Right ventricle myocardium inferior (tissue), 1 donor: ENCODE data around the gene MACROD1. TPM values are rescaled to one million over a fixed set of nuclear protein-coding genes. Genes with fewer than 3 reads are reported as not detected.
A peak's percentile ranks its signal among the peaks of the same experiment; 100 is the strongest.

Experiments used
- ATAC-seq: fragments of 200-7000 bp; cut with Tn5 transposase; one replicate; pipeline ENCODE4 v1.9.1; 2020; ENCODE audit warnings: mild to moderate bottlenecking, moderate library complexity
- DNase-seq: peaks from one replicate; pipeline ENCODE4 v3.0.0; 2021; ENCODE audit errors: missing footprints
- intact Hi-C: fragments of 100-400 bp; cut with DNase I; formaldehyde crosslinking; loops from one replicate; pipeline ENCODE4 v1.11.0; 2022
- total RNA-seq: library from RNA; stranded (reverse); fragmentation: NEBNext Ultra II Directional; extraction: Animal tissue kit (Norgen Biotek cat#: 25700); gene quantifications from one replicate; pipeline ENCODE4 v1.2.1, GENCODE V29; 2021
- donor health status: DM: no; HTN: yes; CAD: no; lungs with severe emphysema.

The MACROD1 gene
- total RNA-seq, 1 donor from 2014 or later = 119 TPM

DNA sequence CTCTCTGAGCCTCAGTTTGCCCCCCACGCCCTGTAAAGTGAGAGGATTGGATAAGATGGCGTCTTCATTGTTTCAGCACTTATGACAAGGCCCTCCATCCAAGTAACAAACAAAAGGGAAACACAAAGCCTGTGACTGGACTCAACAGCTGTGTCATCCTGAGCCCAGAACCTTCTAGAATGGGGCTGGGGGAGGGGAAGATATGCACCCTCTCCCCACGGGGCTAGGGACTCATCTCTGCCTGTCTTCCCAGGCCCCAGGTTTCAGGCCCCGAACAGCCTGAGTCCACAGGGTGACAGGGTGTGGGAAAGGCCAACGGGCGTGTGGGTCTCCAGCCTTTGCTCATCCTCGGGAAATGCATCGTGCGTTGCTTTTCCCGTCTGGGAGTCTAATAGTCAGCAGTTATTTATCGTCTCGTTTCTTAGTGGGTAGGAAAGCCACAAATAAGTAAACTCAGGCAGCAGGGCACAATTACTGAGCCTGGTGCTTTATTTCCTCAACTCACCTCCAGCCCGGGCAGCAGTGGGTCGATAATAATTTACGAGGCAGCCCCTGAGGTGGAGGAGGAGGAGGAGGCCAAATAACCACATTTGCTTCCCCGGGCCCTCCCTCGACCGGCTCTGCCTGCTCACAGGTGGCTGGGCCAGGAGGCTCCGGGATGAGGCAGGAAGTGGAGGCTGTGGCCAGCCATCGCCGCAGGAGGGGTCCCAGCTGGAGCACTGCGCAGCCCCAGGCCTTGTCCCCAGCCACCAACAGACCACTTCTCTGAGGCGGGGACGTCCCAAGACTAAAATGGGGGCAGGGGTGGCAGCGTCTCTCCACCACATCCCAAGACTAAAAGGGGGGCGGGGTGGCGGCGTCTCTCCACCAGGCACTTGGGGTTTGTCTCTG, 75.8 kb downstream of the MACROD1 start:
- intact Hi-C loops = no loop called here
- ATAC-seq = no peak
- no peak for DNase-seq

DNA sequence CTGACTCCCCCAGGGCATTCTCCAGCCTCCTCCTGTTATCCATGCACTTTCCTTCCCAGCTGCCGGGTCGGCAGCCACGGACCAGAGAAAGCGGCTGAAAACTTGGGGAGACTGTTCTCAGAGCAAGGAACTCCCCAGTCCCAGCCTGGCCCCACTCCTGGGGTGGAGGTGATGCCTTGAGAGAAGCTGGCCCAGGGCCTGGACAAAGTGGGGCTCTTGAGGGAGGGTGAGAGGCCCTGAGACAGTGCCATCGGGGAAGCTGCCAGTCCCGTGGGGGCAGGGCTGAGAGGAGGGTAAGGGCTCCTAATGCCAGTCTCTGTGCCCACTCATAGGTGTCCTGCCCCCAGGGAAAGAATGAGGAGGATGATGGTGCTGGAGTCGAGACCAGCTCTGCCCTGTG, 76.4 kb downstream of the MACROD1 start:
- no peak for ATAC-seq
- intact Hi-C loops = no loop called here
- DNase-seq = no peak

DNA sequence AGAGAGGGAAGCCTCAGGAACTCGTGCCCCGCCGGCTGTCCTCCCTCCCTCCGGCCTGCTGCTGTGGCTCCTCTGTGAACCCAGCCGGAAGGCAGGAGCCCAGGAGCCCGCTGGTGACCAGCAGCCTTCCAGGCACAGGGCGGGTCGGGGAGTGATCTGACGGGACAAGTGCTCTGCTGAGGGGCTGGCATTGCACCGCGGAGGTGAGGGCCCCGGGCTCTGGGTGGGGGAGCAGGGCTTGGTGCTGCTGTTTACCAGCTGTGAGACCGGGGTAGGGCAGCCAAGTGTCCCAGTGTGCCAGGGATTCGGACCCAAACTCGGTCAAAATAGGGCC, 76.9 kb downstream of the MACROD1 start:
- ATAC-seq (no peak), DNase-seq (no peak)
- intact Hi-C loops = no loop called here

DNA sequence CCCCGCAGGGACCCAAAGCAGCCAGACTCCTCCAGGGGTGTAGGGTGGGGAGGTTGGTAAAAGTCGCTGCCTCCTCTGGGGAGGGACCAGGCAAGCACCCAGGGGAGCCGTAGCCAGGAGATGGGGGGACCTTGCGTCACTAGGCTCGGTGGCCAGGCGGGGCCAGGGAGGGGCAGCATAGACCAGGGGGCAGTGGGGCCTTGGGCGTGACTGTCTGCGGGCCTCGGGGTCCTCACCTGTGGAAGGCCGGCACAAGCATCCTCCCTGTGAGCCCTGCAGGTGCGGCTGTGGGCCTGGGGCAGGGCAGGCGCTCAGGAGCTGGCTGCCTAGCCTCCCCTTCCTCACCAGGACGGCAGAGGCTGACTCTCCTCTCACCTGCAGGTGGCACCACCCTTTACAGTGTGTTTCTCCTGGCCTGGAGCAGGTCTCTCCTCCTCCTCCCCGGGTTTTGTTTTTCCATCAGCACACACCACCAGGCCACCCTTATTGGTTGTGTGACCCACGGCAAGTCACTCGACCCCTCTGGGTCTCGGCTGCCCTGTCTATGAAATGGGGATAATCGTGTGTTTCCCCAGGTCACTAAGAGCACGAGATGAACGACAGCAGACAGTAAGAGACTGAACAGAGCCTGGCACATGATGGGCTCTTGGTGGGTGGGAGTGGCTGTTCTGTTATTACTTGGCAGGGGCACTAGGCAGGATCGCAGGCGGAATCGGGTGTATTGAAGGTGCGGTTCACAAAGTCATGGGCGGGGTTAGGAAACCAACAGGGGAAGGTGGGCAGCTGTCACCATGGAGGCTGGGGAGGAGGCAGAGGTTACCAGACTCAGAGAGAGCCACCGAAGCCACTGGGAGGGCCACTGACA, 77.5 kb downstream of the MACROD1 start:
- DNase-seq = no peak
- intact Hi-C loops = no loop called here
- ATAC-seq = no peak

DNA sequence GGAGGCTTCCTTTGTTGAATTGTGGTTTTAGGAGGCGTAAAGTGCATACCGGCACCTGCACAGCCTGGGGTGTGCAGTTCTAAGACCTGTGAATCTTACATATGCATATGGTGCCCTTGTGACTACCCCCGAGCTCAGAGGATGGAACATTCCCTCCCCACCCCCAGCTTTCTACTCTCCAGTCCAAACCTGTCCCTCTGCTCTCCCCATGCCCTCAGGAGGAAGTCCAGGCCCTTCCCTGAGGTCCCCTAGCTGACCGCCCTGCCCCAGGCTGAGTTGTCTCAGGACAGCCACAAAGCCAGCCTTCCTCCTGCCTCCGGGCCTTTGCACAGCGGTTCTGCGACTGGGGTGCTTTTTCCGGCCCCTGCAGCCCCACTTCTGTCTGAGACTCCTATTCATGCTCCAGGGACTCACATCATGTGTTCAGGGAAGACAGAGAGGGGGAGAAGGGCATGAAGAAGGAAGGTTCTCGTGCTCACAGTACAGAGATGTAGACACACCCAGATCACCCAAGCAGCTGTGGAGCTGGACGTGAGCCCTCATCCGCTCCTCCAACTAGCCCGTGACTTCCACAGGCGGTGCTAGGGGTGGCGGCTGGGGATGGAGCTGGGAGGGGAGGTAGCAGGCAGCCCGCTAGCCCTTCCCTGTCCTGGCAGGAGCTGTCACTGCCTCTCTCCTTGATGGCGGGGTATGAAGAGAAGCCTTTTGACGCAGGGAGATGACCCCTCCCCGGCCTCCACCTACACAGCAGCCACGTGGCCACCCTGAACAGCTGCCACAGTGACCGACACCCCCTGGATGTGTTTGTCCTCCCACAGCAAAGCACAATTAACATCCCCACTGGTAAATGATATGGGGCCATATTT, 79.4 kb downstream of the MACROD1 start:
- DNase-seq = no peak
- intact Hi-C loops = no loop called here
- peak; percentile 63 for ATAC-seq

DNA sequence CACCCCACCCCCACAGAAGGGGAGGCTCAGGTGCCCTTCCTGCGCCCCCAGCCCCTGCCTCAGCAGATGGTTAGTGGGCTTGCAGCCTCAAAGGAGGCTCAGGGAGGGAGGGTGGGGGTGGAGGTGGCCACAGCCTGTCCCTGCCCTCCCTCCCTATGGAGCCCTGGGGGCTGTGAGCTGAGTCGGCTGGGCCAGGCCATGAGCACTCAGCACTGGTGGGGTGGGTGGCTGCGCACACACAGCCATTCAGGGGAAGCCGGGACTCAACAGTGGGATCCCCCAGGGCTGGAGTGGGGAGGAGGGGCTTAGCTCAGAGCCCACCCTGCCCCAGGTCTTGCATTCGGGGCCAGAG, 80.0 kb downstream of the MACROD1 start:
- intact Hi-C loops = no loop called here
- ATAC-seq = no peak
- DNase-seq = no peak

DNA sequence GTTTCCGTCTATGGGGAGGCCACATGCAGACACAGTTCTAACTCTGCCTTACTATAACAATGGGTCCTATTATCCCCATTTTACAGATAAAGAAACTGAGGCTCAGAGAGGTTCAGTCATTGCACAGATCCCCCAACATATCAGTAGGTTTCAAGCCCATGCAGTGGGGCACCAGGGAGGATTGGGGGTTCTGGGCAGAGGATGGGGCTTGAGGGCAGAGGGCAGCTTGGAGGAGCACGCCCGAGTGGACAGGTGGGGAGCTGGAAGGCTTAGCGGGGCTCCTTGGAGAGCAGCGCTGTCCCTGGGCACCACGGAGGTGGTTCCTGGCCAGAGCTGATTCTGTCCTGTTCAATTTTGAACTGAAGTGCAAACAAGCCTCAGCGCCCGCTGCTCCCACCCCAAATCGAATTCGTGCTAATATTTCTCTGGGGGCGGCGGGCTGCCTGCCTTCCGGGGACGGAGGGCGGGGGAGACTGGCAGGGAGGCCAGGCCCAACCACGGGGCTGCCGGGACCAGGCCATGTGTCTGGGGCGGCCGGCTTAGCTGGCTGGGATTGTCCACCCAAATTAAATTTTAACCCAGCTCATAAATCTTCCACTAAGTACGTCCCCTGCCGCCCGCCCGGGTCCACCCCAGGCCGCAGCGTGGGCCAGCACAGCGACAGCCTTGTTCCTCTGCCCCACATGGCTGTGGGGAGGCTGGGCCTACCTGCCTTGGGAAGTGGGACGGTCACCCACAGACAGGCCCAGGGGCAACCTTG, 80.8 kb downstream of the MACROD1 start:
- no peak for DNase-seq
- intact Hi-C loops = no loop called here
- ATAC-seq = no peak

DNA sequence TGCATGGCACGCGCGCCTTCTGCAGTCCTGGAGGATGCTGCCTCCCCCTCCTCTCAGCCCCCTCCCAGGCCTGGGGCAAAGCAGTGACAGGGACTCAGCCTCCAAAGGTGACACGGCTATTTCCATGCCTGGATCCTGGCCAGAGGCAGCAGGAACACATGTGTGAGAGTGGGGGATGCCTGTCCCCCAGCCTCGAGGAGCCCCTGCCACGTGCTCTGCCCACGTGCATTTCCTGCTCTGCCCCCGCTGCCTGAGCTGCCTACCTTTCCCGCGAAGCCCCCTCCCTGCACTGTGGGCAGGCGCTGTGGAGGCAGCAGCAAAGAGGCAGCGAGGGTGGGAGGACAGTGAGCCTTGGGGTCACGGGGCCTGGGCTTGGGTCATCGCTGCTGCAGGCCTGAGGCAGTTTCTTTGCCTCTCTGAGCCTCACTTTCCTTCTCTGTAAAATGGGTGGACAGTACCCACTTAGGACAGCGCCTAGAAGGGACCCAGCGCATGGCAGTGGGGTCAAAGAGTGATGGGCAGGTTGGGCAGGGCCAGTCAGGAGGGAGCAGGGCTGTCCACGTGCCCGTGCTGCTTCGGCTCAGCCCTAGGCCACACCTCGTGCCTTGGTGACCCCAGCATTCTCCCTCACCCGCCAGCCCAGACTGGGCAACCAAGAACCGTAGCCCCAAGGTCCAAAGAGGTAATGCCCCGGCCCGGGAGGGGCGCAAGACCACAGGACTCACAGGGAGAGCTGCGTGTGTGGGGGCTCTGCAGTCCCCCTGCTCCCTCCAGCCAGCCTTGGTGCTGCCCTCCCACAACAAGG, 81.6 kb downstream of the MACROD1 start:
- no peak for ATAC-seq
- intact Hi-C loops = no loop called here
- DNase-seq = no peak

DNA sequence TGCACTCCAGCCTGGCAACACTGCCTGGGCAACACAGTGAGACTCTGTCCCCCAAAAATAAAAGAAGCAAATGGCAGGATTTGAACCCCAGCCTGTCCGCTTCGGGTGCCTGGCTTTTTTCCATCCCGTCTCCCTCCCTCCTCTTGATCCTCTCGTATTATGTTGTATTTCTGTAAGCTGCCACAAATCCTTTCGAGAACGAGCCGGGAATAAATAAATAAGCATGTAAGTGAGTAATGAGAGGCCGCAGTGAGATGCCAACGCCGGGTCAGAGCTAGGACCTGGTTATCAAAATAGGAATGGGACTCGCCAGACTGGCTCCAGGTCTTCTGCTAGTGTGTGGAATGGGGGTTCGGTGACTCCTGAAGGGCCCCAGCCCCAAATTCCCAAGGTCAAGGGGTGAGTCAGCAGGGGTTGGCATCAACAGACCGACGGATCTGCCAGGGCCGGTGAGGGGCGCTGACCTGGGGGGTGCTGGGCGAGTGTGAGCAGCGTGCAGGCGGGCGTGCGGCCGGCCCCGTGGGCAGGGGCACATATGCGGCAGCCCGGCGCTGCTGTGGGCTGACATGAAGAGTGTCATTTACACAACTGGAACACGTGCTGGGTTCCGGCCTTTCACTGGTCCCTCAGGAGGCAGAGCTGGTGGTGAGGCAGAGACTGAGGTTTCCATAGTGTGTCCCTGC, 82.4 kb downstream of the MACROD1 start:
- ATAC-seq = no peak
- no peak for DNase-seq
- intact Hi-C loops = no loop called here

DNA sequence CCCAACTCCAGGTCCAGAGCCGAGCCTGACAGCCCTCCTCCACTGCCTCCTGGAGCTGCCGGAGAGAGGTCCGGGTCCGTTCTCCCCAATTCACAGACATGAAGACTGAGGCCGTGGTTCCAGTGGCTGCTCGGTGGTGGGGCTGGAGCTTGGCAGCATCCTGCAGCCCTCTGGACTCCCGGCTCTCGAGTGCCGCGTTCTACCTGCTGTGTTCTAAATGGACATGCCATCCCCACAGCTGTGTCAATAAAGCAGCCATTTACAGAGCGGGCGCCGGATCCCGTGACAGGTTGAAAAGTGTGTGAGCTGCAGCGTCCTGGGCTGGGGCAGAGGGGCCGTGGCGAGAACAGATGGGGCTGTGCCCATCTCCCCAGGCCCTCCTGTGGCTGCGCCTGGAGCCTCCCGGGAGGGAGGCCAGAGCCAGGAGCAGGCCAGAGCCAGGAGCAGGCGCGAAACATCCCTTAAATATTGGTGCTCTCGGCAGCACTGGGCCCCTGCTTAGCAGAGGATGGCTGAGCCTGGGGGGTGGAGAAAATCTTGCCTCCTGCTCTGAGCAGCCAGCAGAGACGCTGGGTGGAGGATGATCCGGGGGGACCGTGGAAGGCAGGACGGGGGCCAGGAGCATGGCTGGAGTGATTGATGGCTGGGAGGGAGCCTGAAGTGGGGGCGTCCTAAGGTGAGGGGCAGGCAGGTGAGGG, 84.0 kb downstream of the MACROD1 start:
- DNase-seq = no peak
- no peak for ATAC-seq
- intact Hi-C loops = no loop called here

DNA sequence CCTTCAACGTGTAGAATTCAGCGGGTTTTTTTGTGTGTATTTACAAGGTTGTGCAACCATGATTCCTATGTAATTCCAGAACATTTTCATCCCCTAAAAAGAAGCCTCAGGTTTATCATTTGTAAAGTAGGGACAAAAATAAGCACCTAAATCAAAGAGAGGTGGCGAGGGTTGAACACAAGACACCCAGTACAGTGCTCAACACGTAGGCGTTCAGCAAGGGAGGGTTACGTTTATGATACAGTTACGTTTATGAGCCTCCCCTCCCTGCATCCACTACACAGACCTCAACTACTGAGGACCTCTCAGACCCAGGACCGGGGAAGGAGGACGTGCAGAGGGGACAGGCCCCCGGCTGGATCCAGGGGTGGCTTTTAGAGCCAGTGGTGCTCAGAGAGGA, 85.5 kb downstream of the MACROD1 start:
- intact Hi-C loops = no loop called here
- DNase-seq = no peak
- no peak for ATAC-seq

DNA sequence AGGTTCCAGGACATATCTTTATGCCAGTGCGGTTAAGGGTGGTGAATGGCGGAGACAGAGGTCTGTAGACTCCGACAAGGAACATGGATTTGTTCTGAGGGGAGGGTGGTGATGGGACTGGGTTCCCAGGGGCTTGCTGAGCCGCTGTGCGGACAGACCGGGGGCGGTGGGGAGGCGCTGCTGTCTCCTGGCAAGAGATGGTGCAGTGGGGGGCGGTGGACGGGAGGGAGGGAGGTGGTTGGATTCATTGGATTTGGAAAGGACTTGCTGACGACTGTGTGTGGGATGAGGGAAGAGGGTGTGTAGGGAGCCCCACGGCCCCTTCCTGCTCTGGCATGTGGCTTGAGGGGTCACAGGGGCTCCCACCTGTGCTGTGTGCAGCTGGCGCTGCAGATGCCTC, 87.0 kb downstream of the MACROD1 start:
- ATAC-seq (no peak), DNase-seq (no peak)
- intact Hi-C loops = loop anchor here (5.0 kb wide), 1 partner anchor 43 kb away; no protein-coding TSS in a partner anchor

DNA sequence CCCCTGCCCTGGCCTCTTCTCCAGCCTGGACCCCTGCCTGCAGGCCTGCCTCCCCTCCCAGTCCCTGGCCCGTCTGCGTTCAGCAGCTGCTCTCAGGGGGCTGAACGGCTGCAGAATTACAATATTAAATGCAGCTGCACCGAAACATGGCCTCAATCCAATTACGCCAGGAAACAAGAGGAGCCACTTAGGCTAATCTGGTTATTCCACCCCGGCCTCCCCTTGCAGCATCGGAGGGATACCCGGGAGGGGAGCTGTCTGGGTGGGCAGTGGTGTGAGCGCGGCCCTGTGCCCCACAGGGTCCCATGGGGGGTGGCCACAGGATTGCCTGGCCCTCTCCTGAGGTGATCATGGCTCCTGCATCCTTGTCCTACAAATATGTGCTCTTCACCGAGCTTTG, 87.6 kb downstream of the MACROD1 start:
- no peak for DNase-seq
- ATAC-seq = peak; percentile 40
- intact Hi-C loops = loop anchor here (5.0 kb wide), 1 partner anchor 44 kb away; no protein-coding TSS in a partner anchor

DNA sequence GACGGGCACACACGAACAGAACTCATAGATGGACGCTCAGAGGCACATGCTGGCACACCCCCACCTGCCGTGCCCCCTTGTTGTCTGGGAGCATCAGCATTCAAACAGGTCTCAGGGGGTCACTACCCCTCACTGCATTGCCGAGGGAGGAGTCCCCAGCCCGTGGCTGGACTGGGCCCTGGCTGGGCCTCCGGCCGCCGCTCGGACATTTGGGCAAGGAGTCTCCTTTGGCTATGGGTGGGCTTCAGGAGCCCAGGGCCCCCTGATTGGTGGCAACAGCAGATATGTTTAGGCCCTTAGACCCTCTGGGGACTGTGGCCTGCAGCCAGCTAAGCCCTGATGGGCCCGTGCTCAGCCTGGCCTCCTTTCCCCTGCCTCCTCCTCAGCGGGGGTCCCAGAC, 88.3 kb downstream of the MACROD1 start:
- DNase-seq (no peak), ATAC-seq (no peak)
- intact Hi-C loops = loop anchor here (5.0 kb wide), 1 partner anchor 45 kb away; no protein-coding TSS in a partner anchor

DNA sequence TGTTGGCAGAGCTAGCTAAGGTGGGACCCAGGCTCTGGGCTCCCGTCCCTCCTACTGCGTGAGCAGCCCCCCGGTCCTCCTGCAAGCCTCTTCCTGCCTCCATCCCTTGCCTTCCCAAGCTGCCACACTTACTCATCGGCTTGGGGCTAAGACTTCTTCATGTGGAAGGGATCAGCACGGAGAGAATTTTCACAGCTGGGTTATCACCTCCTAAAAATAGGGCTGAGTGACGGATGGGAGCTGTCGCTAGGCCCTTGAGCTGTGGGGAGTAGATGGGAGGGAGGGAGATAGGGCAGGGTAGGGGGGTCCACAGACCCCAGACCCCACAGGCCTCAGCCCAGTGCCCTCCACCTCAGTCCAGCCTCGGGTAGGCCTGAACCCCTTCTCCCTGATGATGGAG, 89.2 kb downstream of the MACROD1 start:
- DNase-seq (no peak), ATAC-seq (peak; percentile 22)
- intact Hi-C loops = loop anchor here (5.0 kb wide), 1 partner anchor 46 kb away; no protein-coding TSS in a partner anchor

DNA sequence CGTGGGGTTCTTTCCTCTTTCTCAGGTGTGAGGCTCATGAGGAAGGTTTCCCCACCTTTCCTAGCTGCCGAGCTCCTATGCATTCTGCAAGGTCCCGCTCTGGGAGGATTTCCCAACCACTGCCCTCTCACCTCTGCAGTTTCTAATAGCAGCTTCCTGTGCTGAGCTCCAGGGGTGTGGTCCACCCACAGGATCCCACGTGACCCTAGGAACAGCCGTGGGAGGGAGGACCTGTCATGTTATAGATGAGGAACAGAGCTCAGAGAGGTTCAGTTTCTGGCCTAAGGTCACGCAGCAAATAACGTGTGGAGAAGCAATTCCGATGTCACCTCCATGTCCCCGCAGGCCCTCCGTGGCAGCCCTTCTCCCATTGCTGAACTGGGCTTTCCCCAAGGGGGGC, 91.7 kb downstream of the MACROD1 start:
- ATAC-seq (no peak), DNase-seq (no peak)
- intact Hi-C loops = no loop called here
